HG03103 (cell line): ENCODE measurements around the gene AKT1.

ENCODE experiments used
- ATAC-seq: cut with Tn5 transposase; IDR thresholded peaks from one replicate; pipeline ENCODE4 v1.9.1; 2021; ENCODE audit warnings: low read depth; ENCODE audit not compliant: unreplicated experiment

The AKT1 gene

GRCh38 chr14:104787736-104788135 lies 7.8 kb downstream of the AKT1 start:
- ATAC-seq, result no peak

- ATAC-seq, result no peak
These were observed 8.5 kb downstream of the AKT1 start for GRCh38 chr14:104786726-104787675.

DNA sequence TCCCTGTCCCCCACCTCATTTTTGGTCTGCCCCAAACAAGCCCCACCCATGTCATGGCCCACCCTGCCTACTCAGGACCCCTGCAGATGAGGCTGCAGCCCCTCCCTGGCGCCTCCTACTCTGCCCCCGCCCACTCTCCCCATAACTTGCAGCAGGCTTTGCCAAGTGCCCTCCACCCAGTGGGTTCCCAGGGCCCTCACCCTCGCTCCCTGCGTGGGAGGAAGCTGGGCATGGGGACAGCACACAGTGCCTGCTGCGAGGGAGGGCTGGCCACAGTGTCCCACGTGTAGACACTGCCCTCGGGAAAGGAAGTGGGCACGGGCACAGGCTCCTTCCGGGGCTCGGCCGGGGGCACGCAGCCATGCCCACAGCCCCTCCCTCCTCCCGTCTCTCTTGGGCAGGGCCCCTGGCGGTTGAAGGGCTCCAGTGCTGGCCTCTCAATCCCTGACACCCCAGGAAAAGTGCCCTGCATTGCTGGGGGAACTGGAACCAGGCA lies 9.4 kb downstream of the AKT1 start:
- ATAC-seq, result no peak

DNA sequence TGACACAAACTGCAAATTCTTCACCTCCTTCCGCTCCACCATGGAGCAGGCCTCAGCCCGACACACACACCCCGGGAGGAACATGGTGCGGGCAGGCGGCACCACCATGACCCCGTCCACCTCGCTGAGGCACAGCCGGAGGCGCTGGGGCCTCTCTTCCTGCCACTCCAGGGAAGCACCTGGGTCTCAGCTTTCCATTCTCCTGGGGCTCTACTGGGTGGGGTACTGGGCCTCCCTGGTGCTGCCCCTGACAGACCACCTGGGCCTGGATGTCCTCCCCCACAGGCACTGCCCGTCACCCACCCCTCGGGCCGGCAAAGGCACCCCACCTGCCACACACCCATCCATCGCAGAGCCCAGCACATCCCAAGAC lies 9.9 kb downstream of the AKT1 start:
- ATAC-seq, result no peak

GRCh38 chr14:104784846-104785707 lies 10.5 kb downstream of the AKT1 start:
- no peak for ATAC-seq

DNA sequence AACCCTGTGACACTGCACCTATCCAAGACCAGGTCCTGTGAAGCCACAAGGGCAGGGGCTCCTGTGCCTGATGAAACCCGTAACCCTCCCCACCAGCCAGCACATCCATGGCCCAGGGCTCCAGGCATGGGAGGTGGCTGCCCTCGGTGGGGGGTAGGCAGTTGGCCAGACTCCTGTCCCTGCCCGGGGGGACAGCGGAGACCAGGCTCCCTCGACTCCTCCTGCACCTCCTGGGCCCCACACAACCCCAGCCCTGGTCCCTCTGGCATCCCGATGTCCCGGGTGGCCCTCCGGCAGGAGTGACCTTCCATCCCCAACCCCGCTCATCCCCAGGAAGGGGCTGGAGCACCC lies 11.4 kb downstream of the AKT1 start:
- no peak for ATAC-seq

GRCh38 chr14:104783484-104784217 lies 11.9 kb downstream of the AKT1 start:
- ATAC-seq, result no peak

- no peak for ATAC-seq
These were observed 12.8 kb downstream of the AKT1 start for GRCh38 chr14:104782808-104783139.

DNA sequence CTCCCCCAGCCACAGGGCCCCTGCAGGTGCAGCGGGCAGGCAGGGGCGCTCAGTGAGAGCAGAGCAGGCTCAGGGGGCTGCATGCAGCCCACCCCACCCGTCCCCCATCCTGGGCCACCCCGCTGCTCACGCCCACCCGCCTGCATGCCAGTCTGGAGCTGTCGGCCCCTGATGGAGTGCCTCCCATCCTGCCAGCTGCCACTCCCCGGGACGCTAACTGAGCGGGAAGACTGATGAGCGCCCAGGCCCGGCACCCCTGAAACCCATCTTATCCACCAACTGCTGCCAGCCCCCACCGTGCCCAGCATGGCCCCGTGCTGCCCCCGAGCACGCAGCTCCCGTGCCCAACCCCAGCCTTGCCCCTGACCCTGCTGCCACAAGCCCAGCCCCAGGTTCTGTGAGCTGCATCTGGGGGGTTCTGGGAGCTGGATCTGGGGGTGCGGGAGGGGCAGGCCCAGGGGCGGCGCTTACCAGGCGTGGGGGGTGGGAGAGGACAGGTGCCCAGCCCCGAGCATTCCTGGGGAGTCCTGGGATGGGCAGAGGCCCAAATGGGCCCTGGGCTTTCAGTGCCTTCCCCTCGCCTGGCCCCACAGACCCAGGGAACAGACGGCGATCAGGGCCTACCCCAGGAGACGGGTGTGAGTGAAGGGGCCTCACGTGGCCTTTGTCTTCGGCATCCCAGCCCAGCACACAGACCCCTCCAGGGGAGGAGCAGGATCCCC lies 13.3 kb downstream of the AKT1 start:
- ATAC-seq, result no peak

DNA sequence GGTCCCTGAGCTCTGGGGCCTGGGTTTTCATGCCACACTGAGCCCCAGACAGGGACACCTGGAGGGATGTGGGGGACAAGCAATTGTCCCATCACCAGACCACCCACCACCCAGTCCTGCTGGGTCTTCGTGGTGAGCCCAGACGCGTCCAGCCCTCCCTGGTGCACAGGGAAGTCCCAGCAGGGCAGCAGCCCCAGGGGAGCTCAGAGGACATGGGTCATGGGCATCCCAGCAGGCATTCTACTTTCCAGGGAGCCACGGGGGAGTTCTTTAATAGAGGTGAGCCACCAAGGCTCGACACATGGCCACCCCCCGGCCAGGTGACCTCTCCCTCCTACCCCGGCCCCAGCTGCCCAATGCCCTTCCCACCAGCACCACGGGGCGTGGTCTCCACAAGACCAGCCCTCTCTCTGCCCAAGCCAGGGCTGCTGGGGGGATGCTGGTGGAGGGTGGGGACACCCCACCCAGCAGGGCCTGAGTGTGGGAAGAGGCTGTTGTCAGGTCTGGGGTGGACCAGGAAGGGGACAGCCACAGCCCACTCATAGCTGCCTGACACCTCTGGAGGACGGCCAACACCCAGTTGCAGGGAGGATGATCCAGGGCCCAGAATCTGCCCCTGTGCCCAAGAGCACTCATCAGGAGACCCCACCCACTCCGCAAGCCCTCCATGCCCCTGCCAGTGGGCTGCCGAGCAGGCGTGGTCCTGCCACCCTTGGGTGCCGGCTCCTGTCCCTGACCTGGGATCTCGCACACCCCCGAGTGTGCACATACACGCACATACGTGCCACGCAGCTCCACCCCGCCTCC lies 14.1 kb downstream of the AKT1 start:
- no peak for ATAC-seq

DNA sequence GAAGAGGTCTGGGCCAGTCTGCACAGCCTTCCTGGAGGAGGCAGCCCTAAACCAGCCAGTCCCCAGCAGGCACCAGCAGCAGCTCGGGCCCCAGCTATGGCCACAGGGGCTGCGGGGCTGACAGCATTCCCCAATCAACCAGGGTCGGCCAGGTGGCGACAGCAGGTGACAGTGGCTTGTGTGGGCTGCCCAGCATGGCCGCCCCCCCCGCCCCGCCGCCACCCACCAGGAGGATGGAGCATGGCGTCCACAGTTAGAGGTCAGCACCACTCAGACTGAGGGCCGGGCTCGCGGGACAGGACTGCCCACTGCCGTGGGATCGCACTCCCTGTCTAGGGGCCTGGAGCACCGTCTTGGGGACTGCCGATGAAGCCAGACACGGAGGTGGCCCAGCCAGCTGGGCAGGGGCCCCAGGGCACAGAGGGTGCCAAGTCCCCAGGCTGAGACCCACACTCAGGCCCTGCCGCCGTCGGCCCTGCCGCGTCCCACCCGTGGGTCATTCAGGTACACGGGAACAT lies 15.0 kb downstream of the AKT1 start:
- no peak for ATAC-seq

DNA sequence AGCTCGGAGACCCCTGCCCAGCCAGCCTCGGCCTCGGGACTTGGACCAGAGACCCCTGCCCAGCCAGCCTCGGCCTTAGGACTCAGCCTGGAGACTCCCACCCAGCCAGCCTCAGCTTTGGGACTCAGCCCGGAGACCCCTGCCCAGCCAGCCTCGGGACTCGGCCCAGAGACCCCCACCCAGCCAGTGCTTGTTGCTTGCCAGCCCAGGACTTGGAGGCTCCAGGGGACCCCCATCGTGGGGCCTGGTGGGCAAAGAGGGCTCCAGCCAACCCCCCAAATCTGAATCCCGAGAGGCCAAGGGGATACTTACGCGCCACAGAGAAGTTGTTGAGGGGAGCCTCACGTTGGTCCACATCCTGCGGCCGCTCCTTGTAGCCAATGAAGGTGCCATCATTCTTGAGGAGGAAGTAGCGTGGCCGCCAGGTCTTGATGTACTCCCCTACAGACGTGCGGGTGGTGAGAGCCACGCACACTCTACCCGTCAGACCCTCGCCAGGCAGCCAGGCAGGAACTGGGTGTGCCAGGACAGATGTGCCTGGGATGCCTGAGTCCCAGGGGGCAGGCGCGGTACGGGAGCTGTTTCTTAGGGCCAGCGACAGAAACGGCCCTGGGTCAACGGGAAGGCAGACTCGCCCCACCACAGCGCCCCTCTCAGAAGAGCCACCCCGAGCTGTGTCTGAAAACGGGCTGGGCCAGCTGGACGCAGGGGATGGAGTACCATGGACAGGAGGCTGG lies 15.6 kb downstream of the AKT1 start:
- no peak for ATAC-seq

DNA sequence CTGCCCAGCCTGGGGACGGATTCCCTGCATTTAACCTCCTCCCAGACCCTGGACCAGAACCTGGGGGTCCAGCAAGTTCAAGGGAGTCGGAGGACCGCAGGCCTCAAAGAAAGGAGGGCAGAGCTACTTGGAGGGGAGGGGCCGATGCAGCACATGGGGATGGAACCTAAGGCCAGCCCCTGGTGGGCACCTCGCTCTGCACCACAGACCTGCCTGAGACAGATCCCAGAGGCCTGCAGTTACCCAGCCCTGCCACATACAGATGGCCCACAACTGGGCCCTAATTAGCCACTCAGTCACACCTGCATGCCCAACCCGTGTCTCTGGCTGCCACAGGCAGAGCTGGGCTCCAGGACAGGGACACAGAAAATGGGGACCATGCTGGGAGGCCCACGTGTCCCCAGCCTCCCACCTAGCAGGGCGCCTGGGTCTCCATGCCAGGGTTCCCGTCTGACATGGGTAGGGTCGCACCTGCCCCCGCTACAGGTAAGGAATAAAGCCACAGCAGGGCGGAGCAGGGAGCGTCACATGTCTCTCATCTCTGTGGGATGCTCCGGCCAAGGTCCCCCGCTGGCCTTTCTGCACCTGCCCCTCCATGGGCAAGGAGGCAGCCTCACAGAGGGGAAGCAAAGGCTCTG lies 16.7 kb downstream of the AKT1 start:
- ATAC-seq, result no peak

- no peak for ATAC-seq
These were observed 17.7 kb downstream of the AKT1 start for GRCh38 chr14:104777808-104778249.

- ATAC-seq, result no peak
These were observed 18.4 kb downstream of the AKT1 start for GRCh38 chr14:104776961-104777807.

- no peak for ATAC-seq
These were observed 19.1 kb downstream of the AKT1 start for GRCh38 chr14:104776481-104776880.

DNA sequence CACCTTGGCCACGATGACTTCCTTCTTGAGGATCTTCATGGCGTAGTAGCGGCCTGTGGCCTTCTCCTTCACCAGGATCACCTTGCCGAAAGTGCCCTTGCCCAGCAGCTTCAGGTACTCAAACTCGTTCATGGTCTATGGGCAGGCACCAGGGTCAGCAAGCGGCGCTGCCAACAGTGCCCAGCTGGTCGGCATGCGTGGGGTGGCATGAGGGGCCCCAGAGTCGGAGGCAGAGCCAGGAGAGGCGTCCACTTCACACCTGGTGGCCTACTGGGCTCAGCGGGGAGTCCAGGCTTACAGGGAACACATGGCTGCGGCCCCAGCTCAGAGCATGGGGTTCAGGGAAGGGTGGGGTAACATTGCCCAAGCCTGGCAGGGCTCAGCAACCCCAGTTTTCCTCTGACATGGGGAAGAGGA lies 20.5 kb downstream of the AKT1 start:
- ATAC-seq, result no peak
